NB4 (cell line): ENCODE data around the gene CREBBP.

Experiments
- CTCF ChIP-seq: IDR thresholded peaks from one replicate; pipeline ENCODE4 v1.5.1; 2012; ENCODE audit warnings: low read depth, low read length
- MAX ChIP-seq: IDR thresholded peaks from 2 replicates; pipeline ENCODE4 v1.6.1; 2011; ENCODE audit warnings: low read depth, low read length
- POLR2A ChIP-seq: IDR thresholded peaks from 2 replicates; pipeline ENCODE4 v1.6.1; 2011; ENCODE audit warnings: mild to moderate bottlenecking; ENCODE audit not compliant: insufficient read length; ENCODE audit errors: extremely low read depth

- TF ChIP-seq CTCF (no peak), MAX (no peak), POLR2A (no peak)
Observed at GRCh38 chr16:3698941-3699340, 181.6 kb downstream of the CREBBP start.
